ENCODE measurements around the gene HDAC4. TPM values are rescaled to one million over a fixed set of nuclear protein-coding genes. Genes with fewer than 3 reads are reported as not detected.

Gene HDAC4
- total RNA-seq, 2 donors from 2014 or later = 8.1 to 20.1 TPM

- Histone ChIP-seq H3K27ac (no peak overlapping the region), H3K9me3 (no peaks in the 10 kb centered on the region), H3K4me3 (no peak overlapping the region), H3K4me1 (peaks cover 0 to 10% of the 10 kb centered on the region in 2 donors), H3K36me3 (peaks cover 6% of the 10 kb centered on the region), H3K27me3 (no peaks in the 10 kb centered on the region)
- DNase-seq (ENCODE audit: low spot score) = no peak
- no peak for TF ChIP-seq CTCF (IDR thresholded peaks at IDR 0.05)
Observed at GRCh38 chr2:239196474-239197021, 204.3 kb downstream of the HDAC4 start.

DNA sequence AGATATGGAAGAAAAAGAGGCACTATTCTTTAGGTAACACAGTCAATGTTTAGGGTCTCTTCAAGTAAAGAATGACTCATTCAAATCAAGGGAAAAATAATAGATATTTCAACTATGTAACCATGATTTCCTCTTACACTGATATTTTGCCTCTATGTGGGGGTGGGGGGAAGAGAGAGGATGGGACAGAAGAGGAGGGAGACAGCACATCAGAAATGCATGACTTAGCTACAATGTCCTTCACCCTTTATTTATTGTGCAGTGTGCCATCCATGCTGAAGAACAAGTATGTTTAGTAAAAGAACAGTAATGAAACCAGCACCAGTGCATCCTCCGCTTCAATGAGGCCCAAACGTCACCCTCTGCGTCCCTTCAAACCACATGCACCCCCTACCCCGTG is 204.8 kb downstream of the HDAC4 start:
- no peaks in the 10 kb centered on the region for H3K27me3 ChIP-seq
- no peak overlapping the region for H3K27ac ChIP-seq
- no peak overlapping the region for H3K4me3 ChIP-seq
- peaks cover 0 to 5% of the 10 kb centered on the region in 2 donors for H3K4me1 ChIP-seq
- peaks cover 6% of the 10 kb centered on the region for H3K36me3 ChIP-seq
- no peaks in the 10 kb centered on the region for H3K9me3 ChIP-seq
- no peak for TF ChIP-seq CTCF (IDR thresholded peaks at IDR 0.05)
- DNase-seq (ENCODE audit: low spot score) = no peak

DNA sequence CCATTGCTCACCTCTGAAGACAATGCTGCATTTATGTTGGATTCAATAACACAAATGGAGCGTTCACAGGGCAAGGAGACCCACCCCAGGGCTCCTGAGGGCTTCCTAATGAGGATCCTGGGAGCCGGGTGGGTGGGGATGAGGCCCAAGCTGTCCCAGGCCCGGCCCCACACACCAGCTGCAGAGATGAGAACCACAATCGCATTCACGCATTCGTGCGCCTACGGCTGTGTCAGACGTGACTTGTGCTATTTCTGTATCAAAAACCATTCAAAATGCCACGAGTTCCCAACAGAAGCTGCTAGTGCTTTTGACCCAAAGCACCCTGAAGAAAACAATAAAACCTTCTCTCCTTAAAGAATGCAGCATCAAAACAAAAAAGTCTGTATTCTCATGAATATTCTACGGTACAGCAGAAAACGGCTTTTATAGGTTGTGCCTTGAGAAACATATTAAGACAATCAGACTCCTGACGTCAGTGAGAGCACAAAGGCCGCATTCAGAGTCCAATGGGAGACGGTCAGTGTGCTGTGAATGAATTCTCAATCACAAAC is 205.4 kb downstream of the HDAC4 start:
- H3K4me3 ChIP-seq = no peak overlapping the region
- no peak for TF ChIP-seq CTCF (IDR thresholded peaks at IDR 0.05)
- H3K27me3 ChIP-seq = no peaks in the 10 kb centered on the region
- DNase-seq (ENCODE audit: low spot score) = no peak
- H3K36me3 ChIP-seq = peaks cover 6% of the 10 kb centered on the region
- no peaks in the 10 kb centered on the region for H3K9me3 ChIP-seq
- no peaks in the 10 kb centered on the region for H3K4me1 ChIP-seq
- H3K27ac ChIP-seq = no peak overlapping the region

GRCh38 chr2:239194731-239195317 is 206.0 kb downstream of the HDAC4 start:
- no peaks in the 10 kb centered on the region for H3K9me3 ChIP-seq
- no peak for DNase-seq (ENCODE audit: low spot score)
- H3K36me3 ChIP-seq = peaks cover 6% of the 10 kb centered on the region
- no peak overlapping the region for H3K27ac ChIP-seq
- no peaks in the 10 kb centered on the region for H3K27me3 ChIP-seq
- no peak overlapping the region for H3K4me3 ChIP-seq
- no peak for TF ChIP-seq CTCF (IDR thresholded peaks at IDR 0.05)
- no peaks in the 10 kb centered on the region for H3K4me1 ChIP-seq

GRCh38 chr2:239193925-239194677 is 206.7 kb downstream of the HDAC4 start:
- peaks cover 13% of the 10 kb centered on the region for H3K36me3 ChIP-seq
- H3K4me1 ChIP-seq = no peaks in the 10 kb centered on the region
- H3K4me3 ChIP-seq = no peak overlapping the region
- H3K27ac ChIP-seq = no peak overlapping the region
- no peak for TF ChIP-seq CTCF (IDR thresholded peaks at IDR 0.05)
- no peak for DNase-seq (ENCODE audit: low spot score)
- H3K9me3 ChIP-seq = no peaks in the 10 kb centered on the region
- no peaks in the 10 kb centered on the region for H3K27me3 ChIP-seq

Measured in right atrium auricular region (tissue), 2 donors.